MM.1S (cell line): ENCODE measurements around the gene MISFA.

Experiments
- DNase-seq: peaks from one replicate; pipeline ENCODE4 v3.0.0-alpha.2; 2015
- H2AFZ ChIP-seq: fragments of 300-600 bp; sonication (generic); 2 replicates; pipeline ENCODE4 v1.6.0; 2016; ENCODE audit warnings: antibody characterized with exemption, low read length
- H3F3A ChIP-seq: fragments of 300-600 bp; sonication (generic); 2 replicates; pipeline ENCODE4 v1.6.1; 2016; ENCODE audit warnings: mild to moderate bottlenecking, antibody characterized with exemption, low read length, moderate library complexity, mixed read lengths; ENCODE audit not compliant: insufficient read depth
- H3K27ac ChIP-seq: fragments of 300-600 bp; sonication (generic); 2 replicates; pipeline ENCODE4 v1.5.1; 2016; ENCODE audit warnings: mild to moderate bottlenecking, low read length
- H3K27me3 ChIP-seq: fragments of 300-600 bp; sonication (generic); replicated peaks from 2 replicates; pipeline ENCODE4 v1.6.0; 2016; ENCODE audit warnings: low read length; ENCODE audit not compliant: insufficient read depth
- H3K36me3 ChIP-seq: fragments of 300-600 bp; sonication (generic); replicated peaks from 2 replicates; pipeline ENCODE4 v1.6.1; 2016; ENCODE audit warnings: mild to moderate bottlenecking, low read length, mixed read lengths; ENCODE audit not compliant: insufficient read depth
- H3K4me1 ChIP-seq: fragments of 300-600 bp; sonication (generic); 2 replicates; pipeline ENCODE4 v1.6.1; 2016; ENCODE audit warnings: low read length, mixed read lengths
- H3K4me2 ChIP-seq: fragments of 300-600 bp; sonication (generic); 2 replicates; pipeline ENCODE4 v1.6.0; 2016; ENCODE audit warnings: low read depth, low read length
- H3K4me3 ChIP-seq: fragments of 300-600 bp; sonication (generic); 2 replicates; pipeline ENCODE4 v1.5.1; 2016; ENCODE audit warnings: low read length, mixed read lengths
- H3K79me2 ChIP-seq: fragments of 300-600 bp; sonication (generic); 2 replicates; pipeline ENCODE4 v1.6.1; 2016; ENCODE audit warnings: mixed run types, low read length, mixed read lengths
- H3K9ac ChIP-seq: fragments of 300-600 bp; sonication (generic); 2 replicates; pipeline ENCODE4 v1.6.1; 2016; ENCODE audit warnings: low read length, mixed read lengths
- H3K9me2 ChIP-seq: fragments of 300-600 bp; sonication (generic); replicated peaks from 2 replicates; pipeline ENCODE4 v1.6.1; 2016; ENCODE audit warnings: mild to moderate bottlenecking, low read length, mixed read lengths; ENCODE audit not compliant: insufficient read depth
- H3K9me3 ChIP-seq: fragments of 300-600 bp; sonication (generic); replicated peaks from 2 replicates; pipeline ENCODE4 v1.6.1; 2016; ENCODE audit warnings: mild to moderate bottlenecking, low read length, mixed read lengths; ENCODE audit not compliant: insufficient read depth
- H4K20me1 ChIP-seq: fragments of 300-600 bp; sonication (generic); 2 replicates; pipeline ENCODE4 v1.6.1; 2016; ENCODE audit warnings: mild to moderate bottlenecking, low read length, moderate library complexity, mixed read lengths; ENCODE audit not compliant: insufficient read depth
- CTCF ChIP-seq: fragments of 300-600 bp; sonication (generic); IDR thresholded peaks from 2 replicates; pipeline ENCODE4 v1.5.1; 2016; ENCODE audit warnings: antibody characterized with exemption, low read length, mixed read lengths
- EZH2 ChIP-seq: fragments of 300-600 bp; sonication (generic); optimal IDR thresholded peaks from 2 replicates; pipeline ENCODE3; 2017; ENCODE audit warnings: low read depth, mild to moderate bottlenecking, antibody characterized with exemption, low read length, mixed read lengths
- EZH2phosphoT487 ChIP-seq: fragments of 300-600 bp; sonication (generic); IDR thresholded peaks from 2 replicates; pipeline ENCODE4 v1.6.1; 2018; ENCODE audit warnings: antibody characterized with exemption, low read length

Gene MISFA

GRCh38 chr11:18624161-18624560 is 24.6 kb downstream of the MISFA start:
- no peaks in the 10 kb centered on the region for H3K9me2 ChIP-seq
- no peak overlapping the region for H3K9ac ChIP-seq
- peaks cover 3% of the 10 kb centered on the region; the same call in 1 of the 2 replicates for H4K20me1 ChIP-seq
- no peaks in the 10 kb centered on the region for H3K27me3 ChIP-seq
- no peak for DNase-seq
- no peak overlapping the region for H3K27ac ChIP-seq
- no peak overlapping the region for H3K4me2 ChIP-seq
- no peaks in the 10 kb centered on the region for H3F3A ChIP-seq
- H3K36me3 ChIP-seq: no peaks in the 10 kb centered on the region
- H3K4me1 ChIP-seq: no peaks in the 10 kb centered on the region
- H2AFZ ChIP-seq: no peak overlapping the region
- H3K9me3 ChIP-seq: no peaks in the 10 kb centered on the region
- H3K4me3 ChIP-seq: no peak overlapping the region
- TF ChIP-seq CTCF: no peak
- TF ChIP-seq EZH2phosphoT487: no peak
- no peak for TF ChIP-seq EZH2
- H3K79me2 ChIP-seq: peaks cover 97% of the 10 kb centered on the region

- peaks cover 8% of the 10 kb centered on the region for H3K4me1 ChIP-seq
- peak overlapping the region; percentile 99; the same call in 1 of the 2 replicates for H3K4me3 ChIP-seq
- TF ChIP-seq EZH2phosphoT487: no peak
- TF ChIP-seq CTCF: no peak
- TF ChIP-seq EZH2: no peak
- H3K9ac ChIP-seq: no peak overlapping the region; the same call in 1 of the 2 replicates
- no peak overlapping the region for H2AFZ ChIP-seq
- H3K36me3 ChIP-seq: no peaks in the 10 kb centered on the region
- H4K20me1 ChIP-seq: no peaks in the 10 kb centered on the region
- H3K9me2 ChIP-seq: no peaks in the 10 kb centered on the region
- peaks cover 21% of the 10 kb centered on the region for H3F3A ChIP-seq
- peak overlapping the region; percentile 84 for H3K4me2 ChIP-seq
- H3K27me3 ChIP-seq: no peaks in the 10 kb centered on the region
- H3K79me2 ChIP-seq: peaks cover 63% of the 10 kb centered on the region
- DNase-seq: no peak
- peak overlapping the region; percentile 88; the same call in 1 of the 2 replicates for H3K27ac ChIP-seq
- H3K9me3 ChIP-seq: no peaks in the 10 kb centered on the region
Measured at GRCh38 chr11:18632841-18633240, 33.3 kb downstream of the MISFA start.

- H3K27me3 ChIP-seq: no peaks in the 10 kb centered on the region
- H3K27ac ChIP-seq: peak overlapping the region; percentile 88; the same call in 1 of the 2 replicates
- peak overlapping the region; percentile 88 for H2AFZ ChIP-seq
- H3K36me3 ChIP-seq: no peaks in the 10 kb centered on the region
- DNase-seq: peak; percentile 77
- no peaks in the 10 kb centered on the region for H3K9me3 ChIP-seq
- no peak for TF ChIP-seq EZH2
- TF ChIP-seq CTCF: no peak
- no peak for TF ChIP-seq EZH2phosphoT487
- H3K4me2 ChIP-seq: peak overlapping the region; percentile 84
- H3F3A ChIP-seq: peaks cover 21% of the 10 kb centered on the region
- H3K9me2 ChIP-seq: no peaks in the 10 kb centered on the region
- peaks cover 57% of the 10 kb centered on the region for H3K79me2 ChIP-seq
- no peaks in the 10 kb centered on the region for H4K20me1 ChIP-seq
- H3K4me1 ChIP-seq: peaks cover 8% of the 10 kb centered on the region
- H3K4me3 ChIP-seq: peak overlapping the region; percentile 99
- H3K9ac ChIP-seq: peak overlapping the region; percentile 87
Measured at GRCh38 chr11:18633256-18634139, 33.9 kb downstream of the MISFA start.
